GM18861 (cell line): Measurements from ENCODE around the gene CP.

Experiments used
- ATAC-seq: cut with Tn5 transposase; IDR thresholded peaks from one replicate; pipeline ENCODE4 v1.9.1; 2021; ENCODE audit not compliant: unreplicated experiment

The CP gene

DNA sequence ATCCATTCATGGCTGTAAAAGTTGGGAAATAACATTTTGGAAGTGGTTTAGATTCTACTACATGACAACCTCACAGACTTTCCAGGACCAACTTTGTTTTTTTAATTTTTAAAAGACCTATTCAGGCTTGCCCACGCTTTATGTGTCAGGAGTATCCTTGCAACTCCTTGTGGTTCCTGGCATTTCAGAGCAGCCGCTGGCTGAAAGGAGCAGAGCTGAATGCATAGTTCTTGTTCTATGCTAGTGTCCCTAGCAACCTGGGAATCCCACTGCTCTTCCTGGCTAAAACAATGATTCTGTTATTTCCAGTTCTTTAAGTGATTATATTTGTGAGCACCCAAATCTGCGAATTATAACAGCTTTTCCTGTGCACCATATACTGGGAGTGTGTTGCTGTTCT is 34.9 kb downstream of the CP start:
- ATAC-seq: no peak

- ATAC-seq: no peak
Observed at GRCh38 chr3:149186219-149186618, 35.4 kb downstream of the CP start.

DNA sequence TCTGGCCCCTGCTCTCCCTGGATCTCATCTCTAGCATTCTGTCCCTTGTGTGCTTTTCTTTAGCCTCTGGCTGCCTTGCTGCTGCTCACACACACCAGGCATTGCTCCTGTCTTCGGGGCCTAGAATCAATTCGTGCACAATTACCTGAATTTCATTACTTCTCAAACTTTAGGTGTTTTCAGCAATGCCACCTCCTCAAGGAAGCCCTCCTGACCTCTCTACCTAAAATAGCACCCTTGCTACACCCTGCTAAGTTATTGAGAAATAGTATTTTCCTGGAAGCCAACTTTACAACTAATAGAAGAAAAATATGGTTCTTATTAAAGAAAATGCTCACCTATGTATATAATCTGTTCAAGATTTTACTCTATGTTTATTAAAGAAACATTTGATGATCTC is 40.4 kb downstream of the CP start:
- no peak for ATAC-seq

GRCh38 chr3:149180057-149180573 is 41.5 kb downstream of the CP start:
- ATAC-seq: no peak

- no peak for ATAC-seq
Observed at GRCh38 chr3:149179220-149179619, 42.4 kb downstream of the CP start.

DNA sequence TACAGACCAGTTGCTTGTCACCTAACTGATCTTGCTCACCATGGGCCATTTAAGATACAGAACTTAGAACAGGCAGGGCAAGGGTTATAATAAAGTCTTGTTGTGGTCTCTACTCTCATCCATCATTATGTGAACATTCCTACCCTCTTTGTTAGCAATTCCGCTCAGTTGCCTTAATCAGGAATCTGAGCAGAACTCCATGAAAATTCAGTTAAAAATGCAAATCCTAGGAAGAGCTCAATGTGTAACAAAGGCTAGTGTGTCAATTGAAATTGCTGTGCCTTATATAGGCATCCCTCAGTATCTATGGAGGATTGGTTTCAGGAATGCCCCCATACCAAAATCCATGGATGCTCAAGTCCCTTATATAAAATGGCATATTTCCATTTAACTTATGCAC is 44.5 kb downstream of the CP start:
- ATAC-seq: no peak

- peak; percentile 94 for ATAC-seq
Observed at GRCh38 chr3:149174901-149175300, 46.7 kb downstream of the CP start.

- ATAC-seq: no peak
Observed at GRCh38 chr3:149170672-149171071, 51.0 kb downstream of the CP start.

- ATAC-seq: no peak
Observed at GRCh38 chr3:149167898-149168297, 53.7 kb downstream of the CP start.

GRCh38 chr3:149163066-149163465 is 58.6 kb downstream of the CP start:
- ATAC-seq: no peak

DNA sequence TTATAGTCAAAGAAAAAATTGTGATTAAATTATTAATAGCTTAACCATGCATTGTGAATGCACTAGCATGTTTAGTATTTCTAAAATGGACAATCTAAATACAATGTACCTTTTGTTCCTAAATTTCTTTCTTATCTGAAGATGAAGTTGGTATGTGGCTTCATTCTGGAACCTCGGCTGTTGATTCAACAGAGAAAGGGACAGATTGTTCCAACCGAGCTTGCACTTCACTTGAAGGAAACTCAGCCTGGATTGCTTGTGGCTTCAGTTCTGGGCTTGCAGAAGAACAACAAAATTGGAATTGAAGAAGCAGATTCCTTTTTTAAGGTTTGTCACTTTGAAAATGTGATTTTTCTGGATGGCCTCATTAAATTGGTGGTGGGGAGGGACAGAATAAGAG is 59.6 kb downstream of the CP start:
- no peak for ATAC-seq

- no peak for ATAC-seq
Observed at GRCh38 chr3:149160754-149161300, 60.8 kb downstream of the CP start.

DNA sequence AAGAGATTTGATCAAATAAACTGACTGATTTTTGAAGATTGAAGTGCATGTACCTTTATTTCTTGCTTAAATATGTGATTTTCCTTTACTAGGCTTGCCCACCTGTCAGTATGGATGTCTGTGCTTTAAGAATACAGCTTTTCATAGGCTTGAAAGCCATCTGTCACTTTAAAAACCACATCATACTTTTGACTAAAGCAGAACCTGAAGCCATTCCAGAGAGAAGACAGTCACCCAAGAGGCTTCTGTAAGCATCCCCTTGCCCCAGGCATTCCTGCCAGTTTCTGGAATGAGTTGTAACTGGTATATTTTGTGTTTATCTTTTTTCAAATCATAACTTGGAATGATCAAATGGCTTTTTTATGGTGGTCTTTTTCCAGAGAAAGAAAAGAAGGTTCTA is 68.2 kb downstream of the CP start:
- no peak for ATAC-seq

DNA sequence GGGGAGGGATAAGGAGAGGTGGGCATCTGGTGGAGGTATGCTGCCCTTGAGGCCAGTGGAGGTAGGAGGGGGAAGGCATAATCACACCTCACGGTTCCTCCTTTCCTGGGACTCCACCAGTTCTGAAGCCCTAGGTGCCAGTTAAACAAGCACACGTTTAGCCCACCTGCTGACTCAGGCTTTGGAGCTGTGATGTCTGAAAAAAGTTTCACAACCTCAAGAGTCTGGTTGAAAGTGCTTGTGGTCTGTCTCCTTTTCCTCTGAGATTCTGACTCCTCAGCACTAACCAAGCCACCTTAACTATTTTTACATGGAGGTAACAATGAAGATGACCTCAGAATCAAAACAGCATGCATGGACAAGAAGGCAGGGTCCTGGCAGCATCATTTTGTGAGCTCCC is 69.2 kb downstream of the CP start:
- ATAC-seq: peak; percentile 92

DNA sequence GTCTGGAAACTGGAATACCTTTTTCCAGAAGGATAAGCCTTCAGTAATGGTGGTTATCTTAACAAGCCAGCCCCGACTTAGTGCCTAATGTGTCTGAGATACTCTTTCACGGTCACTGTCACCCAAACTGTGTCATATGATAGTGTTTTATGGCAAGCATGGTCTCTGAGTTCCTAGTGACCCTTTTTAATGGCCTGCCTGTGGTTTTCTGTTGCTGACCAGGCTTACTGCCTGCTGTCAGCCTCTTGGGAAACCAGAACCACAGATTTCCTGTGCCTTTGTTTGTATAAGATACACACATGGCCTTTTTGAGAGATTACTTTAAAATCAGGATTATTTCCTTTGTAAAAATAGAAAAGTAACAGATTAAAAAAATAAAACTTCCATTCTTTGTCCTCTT is 69.8 kb downstream of the CP start:
- ATAC-seq: peak; percentile 38

- no peak for ATAC-seq
Observed at GRCh38 chr3:149150436-149150835, 71.2 kb downstream of the CP start.

DNA sequence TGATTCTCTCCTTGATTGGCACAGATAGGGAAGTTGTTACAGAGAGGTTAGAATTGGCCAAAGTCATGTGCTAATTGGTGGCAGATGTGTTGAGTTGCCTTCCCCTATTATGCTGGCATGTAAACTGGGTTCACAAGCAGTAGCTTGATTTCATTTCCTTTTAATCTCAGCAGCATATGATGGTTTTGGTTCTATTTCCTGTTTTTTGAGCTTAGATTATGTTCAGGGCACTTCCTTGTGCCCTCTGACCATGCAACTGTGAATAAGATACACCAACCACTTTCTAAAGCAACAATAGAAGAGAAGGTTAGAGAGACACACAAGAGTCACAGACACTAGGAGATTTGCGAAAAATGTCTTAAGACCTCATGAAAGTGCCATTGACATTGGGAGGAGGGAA is 75.7 kb downstream of the CP start:
- ATAC-seq: peak; percentile 87

DNA sequence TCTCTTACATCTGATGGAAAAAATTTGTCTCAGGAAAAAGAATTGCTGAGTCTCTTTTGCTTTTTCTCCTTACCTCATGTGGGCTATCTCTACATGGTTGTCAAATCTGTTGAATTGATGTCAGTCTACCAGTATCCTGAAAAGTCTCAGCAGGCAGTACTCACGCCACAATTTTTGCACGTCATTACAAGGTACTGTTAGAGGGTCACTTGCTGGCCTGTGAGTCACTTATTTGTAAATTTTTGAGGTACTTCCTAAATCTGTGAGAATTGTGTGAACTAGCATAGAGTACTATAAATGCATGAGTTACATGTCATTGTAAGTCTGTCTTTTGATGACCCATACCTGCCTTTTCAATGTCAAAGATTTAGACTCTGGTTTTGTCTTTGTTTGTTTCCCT is 76.3 kb downstream of the CP start:
- no peak for ATAC-seq

GRCh38 chr3:149142682-149143081 is 78.9 kb downstream of the CP start:
- no peak for ATAC-seq

DNA sequence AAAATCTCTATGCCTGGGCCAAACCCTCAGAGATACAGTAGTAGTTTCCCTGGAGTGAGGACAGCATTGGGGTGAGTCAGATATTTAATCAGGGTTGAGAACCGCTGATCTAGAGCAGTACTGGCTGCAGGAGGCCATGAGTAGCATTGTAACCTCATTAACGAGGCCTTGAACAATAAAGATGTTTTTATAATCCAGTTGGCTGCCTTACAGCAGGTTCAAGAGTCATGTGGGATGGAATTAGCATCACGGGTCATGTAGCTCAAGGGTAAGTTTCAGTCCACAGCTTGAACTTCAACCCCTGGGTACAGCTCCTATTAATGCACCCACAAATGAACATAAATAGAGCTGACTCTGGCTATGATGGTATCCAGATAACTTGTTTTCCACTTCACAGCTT is 87.1 kb downstream of the CP start:
- ATAC-seq: no peak

- ATAC-seq: no peak
Observed at GRCh38 chr3:149131589-149131988, 90.0 kb downstream of the CP start.

GRCh38 chr3:149129326-149130205 is 92.1 kb downstream of the CP start, which contains the start of gene HPS3:
Gene HPS3, plus strand, starts transcription at chr3:149129638. Its CDS starts 86 bp downstream, at chr3:149129724.
- peak; percentile 93 for ATAC-seq
